Ammon's horn (tissue), 1 donor: Measurements from ENCODE around the gene COPRS.
"Not testable (repeated sequence)": the region's sequence is repeated elsewhere in the genome, so short reads cannot be mapped to it uniquely, and the experiment has no call there.

Source experiments
- DNase-seq: peaks from one replicate; pipeline ENCODE4 v3.0.0-alpha.2; 2016; ENCODE audit warnings: low spot score

COPRS gene

DNA sequence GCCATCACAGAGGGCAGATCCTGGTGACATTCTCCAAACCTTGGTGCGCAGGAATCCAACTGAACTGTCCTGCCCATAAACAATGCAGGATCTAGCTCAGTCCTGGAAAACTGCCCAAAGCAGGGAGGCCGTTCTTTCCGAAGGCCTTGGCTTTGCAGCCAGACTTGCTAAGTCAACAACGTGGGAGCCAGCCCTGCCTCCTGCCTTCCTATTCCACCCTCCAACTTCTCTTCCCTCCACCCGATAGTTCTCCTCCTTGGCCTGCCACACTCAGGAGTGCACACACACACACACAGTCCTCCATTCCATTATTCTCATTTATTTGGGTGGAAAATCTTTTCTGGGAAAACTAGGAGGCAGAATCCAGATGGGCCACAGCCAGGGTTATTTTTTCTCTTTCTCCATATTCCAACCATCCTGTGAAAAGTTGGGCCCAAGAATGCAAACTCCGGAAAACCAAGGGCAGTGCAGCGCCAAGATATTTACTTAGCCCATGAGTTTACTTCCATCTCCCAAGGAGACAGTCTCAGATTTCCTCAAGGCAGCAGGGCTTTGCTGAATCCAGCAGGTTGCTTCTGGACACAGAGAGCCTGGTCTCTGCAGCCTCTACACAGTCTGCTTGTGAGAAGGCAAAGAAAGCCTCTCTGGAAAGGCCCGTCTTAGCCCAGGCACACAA lies 15.8 kb downstream of the COPRS start:
- DNase-seq: peak; percentile 68

DNA sequence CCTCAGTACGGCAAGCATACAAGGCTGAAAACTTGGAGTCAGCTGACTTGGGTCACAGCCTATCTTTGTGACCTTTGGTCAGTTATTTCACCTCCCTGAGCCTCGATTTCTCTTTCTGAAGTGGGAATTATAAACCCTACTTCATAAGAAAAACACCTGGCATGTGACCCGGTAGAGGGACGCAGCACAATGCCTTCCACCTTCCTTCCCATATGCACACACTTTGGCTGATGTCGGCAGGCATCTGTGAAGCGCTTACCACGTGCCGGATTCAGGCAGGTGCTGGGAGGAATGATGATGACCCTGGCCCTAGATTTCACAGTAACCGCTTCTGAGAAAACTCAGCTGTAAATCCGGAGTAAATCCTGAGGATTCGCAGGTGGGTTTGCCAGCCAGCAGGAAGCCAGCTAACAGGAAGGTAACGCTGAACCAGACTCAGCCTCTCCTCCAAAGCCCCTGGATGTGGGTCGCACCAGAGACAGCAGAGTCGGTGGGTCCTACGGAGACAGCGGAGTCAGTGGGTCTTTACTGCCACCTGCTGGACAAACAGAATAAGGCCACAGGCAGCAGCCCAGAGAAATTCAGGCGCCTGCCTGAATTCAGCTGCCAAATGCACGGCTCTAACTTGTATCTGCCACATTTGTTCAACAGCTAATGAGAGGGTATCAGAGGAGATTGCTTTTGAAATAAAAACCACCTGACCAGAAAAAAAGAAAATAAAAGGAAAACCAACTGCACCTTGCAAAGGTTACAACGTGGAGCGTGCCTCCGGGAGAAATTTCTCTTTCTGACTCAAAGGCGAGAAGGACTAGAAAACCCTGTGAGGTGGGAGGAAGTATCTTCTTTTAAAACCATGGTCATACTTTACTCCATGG lies 16.6 kb downstream of the COPRS start:
- DNase-seq: peak; percentile 87

DNA sequence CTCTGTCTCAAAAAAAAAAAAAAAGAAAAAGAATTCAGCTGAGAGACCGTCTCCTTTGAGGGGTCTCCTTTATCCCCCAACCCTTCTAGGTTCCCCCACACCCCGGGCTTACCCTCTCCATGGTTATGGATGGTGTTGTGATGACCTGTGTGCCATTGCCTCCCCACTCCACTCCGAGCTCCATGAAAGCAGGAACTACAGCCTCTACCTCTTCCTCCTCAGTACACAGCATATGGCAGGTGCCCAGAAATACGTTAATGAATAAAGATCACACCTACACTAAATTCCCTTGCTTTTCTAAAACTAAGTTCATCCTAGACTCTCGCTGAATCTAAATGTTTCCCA lies 17.2 kb downstream of the COPRS start:
- DNase-seq: no peak

GRCh38 chr17:31838636-31839225 lies 20.3 kb downstream of the COPRS start:
- DNase-seq: no peak

GRCh38 chr17:31835984-31836383 lies 23.1 kb downstream of the COPRS start:
- no peak for DNase-seq

DNA sequence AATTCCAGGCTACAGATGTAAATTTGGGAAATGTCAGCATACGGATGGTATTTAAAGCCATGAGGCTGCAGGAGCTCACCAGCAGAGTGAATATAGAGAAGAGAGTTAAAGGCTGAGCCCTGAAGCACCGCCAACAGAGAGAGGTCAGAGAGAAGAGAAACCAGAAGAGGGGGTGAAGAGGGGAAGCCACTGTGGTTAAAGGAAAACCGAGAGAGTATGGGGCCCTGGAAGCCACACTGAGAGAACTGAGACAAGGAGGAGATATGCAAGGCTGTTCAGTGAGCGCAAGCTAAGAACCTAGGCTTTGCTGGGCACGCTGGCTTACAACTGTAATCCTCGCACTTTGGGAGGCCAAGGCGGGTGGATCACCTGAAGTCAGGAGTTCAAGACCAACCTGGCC lies 24.6 kb downstream of the COPRS start:
- DNase-seq: peak; percentile 47

- no peak for DNase-seq
Measured at GRCh38 chr17:31832746-31833145, 26.3 kb downstream of the COPRS start.

GRCh38 chr17:31830971-31831858 lies 27.8 kb downstream of the COPRS start:
- no peak for DNase-seq

DNA sequence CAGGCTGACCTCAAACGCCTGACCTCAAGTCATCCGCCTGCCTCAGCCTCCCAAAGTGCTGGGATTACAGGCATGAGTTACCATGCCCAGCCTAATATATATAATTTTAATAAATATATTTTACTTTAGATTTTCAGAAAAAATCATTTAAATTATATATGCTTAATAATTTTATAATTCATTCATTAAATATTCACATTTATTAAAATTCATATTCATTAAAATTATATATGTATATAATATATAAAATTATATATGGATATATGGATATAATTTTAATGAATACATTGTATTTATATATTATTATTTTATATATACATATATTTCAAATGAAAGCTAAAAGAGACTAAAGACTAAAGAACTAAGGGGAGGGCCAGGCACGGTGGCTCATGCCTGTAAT lies 29.4 kb downstream of the COPRS start:
- DNase-seq: no peak

DNA sequence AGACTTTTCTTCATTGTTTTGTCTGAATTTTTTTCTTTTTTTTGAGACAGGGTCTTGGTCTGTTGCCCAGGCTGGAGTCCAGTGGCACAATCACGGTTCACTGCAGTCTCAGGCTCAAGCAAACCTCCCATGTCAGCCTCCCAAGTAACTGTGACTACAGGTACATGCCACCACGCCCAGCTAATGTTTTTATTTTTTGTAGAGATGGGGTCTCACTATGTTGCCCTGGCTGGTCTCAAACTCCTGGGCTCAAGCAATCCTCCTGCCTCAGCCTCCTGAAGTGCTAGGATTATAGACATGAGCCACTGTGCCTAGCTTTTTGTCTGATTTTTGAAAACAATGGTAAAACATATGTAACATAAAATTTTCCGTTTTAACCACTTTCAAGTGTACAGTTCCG lies 30.1 kb downstream of the COPRS start:
- not testable (repeated sequence) for DNase-seq

DNA sequence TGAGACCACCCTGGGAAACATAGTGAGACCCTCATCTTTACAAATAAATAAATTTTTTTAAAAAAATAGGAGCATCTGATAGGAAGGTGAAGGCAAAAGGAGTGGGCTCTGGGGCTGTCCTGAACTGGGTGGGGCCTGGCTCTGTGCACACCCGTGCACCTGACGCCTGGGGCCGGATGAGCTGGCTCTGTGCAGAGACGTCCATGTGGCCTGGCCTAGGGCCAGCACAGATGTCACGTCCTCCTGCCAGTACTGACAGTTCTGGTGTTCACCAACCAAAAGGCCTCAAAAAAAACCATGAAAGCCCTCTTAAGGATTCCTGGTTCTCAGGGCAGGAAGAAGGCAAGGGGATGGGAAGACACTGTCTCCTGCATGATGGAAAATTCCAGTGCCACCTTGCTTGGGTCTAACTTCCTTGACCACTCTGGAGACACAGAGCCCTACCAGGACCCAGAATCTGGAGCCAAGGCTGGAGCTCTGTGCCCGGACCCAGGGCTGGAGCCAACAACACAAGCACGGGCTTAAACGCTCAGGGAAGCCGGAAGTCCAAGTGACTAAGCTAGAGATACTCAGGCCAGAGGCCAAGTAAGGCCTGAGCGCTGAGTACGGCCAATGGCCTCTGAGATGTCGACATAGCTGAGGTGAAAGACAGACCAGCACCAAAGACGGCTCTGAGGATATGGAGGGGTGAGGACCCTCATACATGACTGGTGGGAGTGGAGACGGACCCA lies 32.9 kb downstream of the COPRS start:
- no peak for DNase-seq

DNA sequence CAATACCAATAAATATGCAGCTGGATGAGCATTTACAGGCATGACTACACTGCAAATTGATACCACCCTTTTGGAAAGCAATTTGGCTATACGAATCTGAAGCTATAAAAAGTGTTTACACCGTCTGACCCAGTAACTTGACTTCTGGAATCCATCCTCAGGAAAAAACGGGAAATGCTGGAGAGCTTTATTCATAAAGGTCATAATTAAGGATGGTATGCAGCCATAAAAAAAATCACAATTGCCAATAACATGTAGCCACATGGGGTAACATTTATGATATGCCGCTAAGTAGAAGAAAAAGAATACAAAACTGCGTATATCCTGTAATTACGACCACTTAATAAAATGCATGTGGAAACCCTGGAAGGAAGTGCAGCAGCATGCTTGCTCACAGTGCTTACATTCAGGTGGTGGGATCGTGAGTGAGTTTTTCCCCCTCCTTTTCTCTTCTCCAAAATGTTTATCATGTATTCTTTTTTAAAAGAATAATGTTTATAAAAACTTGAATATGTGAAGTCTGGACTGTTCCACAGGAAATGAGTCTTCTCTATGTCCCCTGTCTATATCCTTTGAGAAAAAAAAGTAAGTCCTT lies 34.2 kb downstream of the COPRS start:
- DNase-seq: no peak

- no peak for DNase-seq
Measured at GRCh38 chr17:31823014-31823413, 36.0 kb downstream of the COPRS start.

DNA sequence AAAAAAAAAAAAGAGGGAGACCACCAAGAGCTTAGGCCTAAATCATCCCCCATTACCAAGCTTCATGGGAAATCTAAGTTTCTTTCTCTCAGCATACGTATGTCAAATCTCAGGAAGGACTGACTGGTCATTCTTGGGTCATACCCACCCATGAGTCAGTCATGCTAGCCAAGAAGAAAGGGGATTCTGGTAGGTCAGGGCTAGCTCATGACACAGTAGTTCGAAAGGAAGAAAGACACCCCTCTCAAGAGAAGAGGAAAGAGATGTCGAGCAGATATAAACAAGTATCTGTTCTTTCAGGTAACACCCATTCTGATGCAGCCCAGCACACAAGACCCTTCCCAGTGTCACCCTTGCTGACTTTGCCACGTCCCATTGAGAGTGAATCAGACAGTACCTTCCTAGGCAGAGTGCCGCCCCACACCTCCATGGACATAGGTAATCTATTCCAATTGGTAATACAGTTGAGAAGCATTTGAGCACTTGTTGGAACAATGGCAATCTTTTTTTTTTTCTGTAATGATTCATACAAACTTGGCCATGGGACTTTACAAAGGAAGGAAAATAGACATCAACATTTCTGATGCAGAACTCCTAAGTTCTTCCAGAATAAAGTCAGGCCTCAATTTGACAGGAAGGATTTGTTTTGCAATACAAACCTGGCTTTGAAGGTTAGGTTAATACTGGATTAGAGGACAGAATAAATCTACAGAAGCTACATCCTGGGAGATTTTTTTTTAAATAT lies 38.2 kb downstream of the COPRS start:
- DNase-seq: no peak

DNA sequence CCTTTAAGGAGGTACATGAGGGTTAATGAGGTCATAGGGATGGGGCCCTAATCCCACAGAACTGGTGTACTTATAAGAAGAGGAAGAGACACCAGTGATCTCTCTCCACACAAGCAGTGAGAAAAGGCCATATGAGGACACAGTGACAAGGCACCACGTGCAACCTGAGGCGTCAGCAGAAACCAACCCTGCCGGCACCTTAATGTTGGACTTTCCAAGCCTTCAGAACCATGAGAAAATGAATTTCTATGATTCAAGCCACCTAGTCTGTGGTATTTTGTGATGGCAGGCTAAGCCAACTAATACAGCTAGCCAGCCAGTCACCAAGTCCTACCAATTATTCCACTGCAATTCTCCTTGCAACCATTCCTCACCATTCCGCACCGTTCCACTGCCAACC lies 39.5 kb downstream of the COPRS start:
- no peak for DNase-seq

DNA sequence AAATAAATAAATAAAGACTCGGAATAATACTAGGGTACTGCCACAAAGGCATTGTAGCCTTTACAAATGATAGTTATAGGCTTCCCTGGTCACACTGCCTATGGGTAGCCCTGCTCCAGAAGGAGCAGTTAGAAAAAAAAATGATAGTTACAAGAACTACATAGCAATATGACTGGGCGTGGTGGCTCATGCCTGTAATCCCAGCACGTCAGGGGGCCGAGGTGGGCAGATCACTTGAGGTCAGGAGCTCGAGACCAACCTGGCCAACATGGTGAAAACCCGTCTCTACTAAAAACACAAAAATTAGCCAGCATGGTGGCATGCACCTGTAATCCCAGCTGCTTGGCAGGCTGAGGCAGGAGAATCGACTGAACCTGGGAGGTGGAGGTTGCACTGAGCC lies 40.2 kb downstream of the COPRS start:
- DNase-seq: not testable (repeated sequence)

DNA sequence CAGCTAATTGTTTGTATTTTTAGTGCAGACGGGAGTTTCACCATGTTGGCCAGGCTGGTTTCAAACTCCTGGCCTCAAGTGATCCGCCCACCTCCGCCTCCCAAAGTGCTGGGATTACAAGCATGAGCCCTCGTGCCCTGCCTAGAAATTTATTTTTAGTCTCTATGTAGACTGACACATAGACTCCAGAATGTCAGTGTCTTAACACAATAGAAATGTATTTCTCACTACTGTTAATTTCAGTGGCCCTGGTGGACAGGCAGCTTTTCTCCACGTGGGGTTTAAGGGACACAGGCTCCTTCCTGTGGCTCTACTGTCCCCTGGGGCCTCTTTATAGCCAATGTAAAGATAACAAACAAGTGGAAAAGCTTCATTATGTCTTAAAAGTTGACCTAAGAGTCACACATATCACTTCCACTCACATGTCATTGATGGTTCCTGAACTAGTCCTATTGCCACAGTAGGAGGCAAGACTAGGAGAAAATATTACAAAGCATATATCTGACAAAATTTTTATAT lies 43.8 kb downstream of the COPRS start:
- DNase-seq: no peak

DNA sequence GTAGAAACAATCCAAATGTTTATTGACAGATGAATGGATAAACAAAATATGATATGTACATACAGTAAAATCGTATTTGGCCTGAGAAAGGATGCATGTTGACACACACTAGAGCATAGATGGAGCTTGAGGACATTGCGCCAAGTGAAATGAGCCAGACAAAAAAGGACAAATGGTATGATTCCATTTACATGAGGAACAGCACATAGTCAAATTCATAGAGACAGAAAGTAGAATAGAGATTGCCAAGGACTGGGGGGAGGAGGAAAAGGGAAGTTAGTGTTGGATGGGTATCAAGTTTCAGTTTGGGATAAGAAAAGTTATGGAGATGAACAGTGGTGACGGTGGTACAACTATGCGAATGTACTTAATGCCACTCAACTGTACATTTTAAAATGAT lies 47.9 kb downstream of the COPRS start:
- no peak for DNase-seq

- DNase-seq: not testable (repeated sequence)
Measured at GRCh38 chr17:31809876-31810275, 49.2 kb downstream of the COPRS start.

- DNase-seq: no peak
Measured at GRCh38 chr17:31808521-31809050, 50.5 kb downstream of the COPRS start.
